Stimulated activated naive B cell treated with anti-CD40 and anti-IgM and Interleukin-4, amounts not matched to agents 10 μg/mL and 1 μg/mL and 100 μg/mL, for 72 hours (primary cell): ENCODE results near the gene CD300H.

Experiments
- ATAC-seq, 2 donors: fragments of 150-1000 bp; cut with Tn5 transposase; replicated peaks; 2 replicates each; pipeline ENCODE4 v1.10.0; 2021; ENCODE audit warnings: moderate library complexity in 1 of 2
- DNase-seq: peaks from one replicate; pipeline ENCODE4 v3.0.0; 2021
- H3K27ac Mint-ChIP-seq: one replicate; pipeline ENCODE4 v1.8.0; 2022; ENCODE audit warnings: mild to moderate bottlenecking, mixed read lengths
- H3K27me3 Mint-ChIP-seq, 2 donors: one replicate each; pipeline ENCODE4 v1.8.0; 2022; ENCODE audit warnings: mixed read lengths in 2 of 2
- H3K36me3 Mint-ChIP-seq, 2 donors: one replicate each; pipeline ENCODE4 v1.8.0; 2022; ENCODE audit warnings: mixed read lengths in 2 of 2, mild to moderate bottlenecking in 1 of 2
- H3K4me1 Mint-ChIP-seq, 2 donors: one replicate each; pipeline ENCODE4 v1.8.0; 2022; ENCODE audit warnings: mixed read lengths in 2 of 2, mild to moderate bottlenecking in 1 of 2
- H3K4me3 Mint-ChIP-seq, 2 donors: one replicate each; pipeline ENCODE4 v1.8.0; 2022; ENCODE audit warnings: mild to moderate bottlenecking in 2 of 2, mixed read lengths in 2 of 2, moderate library complexity in 1 of 2
- H3K9me3 Mint-ChIP-seq, 2 donors: one replicate each; pipeline ENCODE4 v1.8.0; 2022; ENCODE audit warnings: mixed read lengths in 2 of 2, mild to moderate bottlenecking in 1 of 2

CD300H gene

GRCh38 chr17:74567397-74567796 lies at the start of gene CD300H:
Gene CD300H, minus strand, starts transcription at chr17:74567509.
- Mint-ChIP-seq H3K4me1 (peaks cover 19 to 41% of the 10 kb centered on the region in 2 donors), H3K4me3 (no peak within 1 kb of the TSS)

DNA sequence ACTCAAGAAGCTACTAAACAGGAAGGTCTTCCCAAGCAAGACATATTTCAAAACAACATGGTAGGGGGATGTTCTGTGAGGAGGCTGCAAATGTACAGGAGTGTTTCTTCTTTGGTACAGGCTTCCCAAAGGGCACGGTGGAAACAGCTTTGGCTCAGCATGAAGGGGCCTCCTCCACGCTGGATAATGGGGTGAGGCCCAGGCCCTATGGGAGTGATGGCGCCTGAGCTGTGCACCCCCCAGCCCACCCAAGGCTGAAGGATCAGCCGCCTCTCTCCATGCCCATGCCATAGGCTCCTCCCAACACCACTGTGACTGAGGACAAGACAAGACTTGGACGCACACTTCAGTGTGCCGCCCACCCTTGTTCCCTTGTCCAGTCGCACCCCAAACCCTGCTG lies 49.4 kb upstream of the CD300H start:
- no peaks in the 10 kb centered on the region for H3K9me3 Mint-ChIP-seq
- DNase-seq: no peak
- no peak overlapping the region for H3K27ac Mint-ChIP-seq
- peaks cover 12 to 15% of the 10 kb centered on the region in 2 donors for H3K4me1 Mint-ChIP-seq
- H3K36me3 Mint-ChIP-seq: no peaks in the 10 kb centered on the region
- peaks cover 55% of the 10 kb centered on the region in 2 donors for H3K27me3 Mint-ChIP-seq
- no peak overlapping the region for H3K4me3 Mint-ChIP-seq
- no peak for ATAC-seq

More at GRCh38 chr17:74567397-74567796, at the start of gene CD300H:
- Mint-ChIP-seq H3K27ac (no peak within 1 kb of the TSS), H3K27me3 (peaks cover 59 to 65% of the 10 kb centered on the region in 2 donors), H3K36me3 (peaks cover 0 to 3% of the 10 kb centered on the region in 2 donors), H3K9me3 (no peaks in the 10 kb centered on the region)
- no peak for ATAC-seq
- DNase-seq: no peak

- peak overlapping the region; percentile 3 for H3K27ac Mint-ChIP-seq
- H3K4me1 Mint-ChIP-seq: peaks cover 14 to 15% of the 10 kb centered on the region in 2 donors
- H3K27me3 Mint-ChIP-seq: peaks cover 29 to 33% of the 10 kb centered on the region in 2 donors
- ATAC-seq (no peak), DNase-seq (no peak)
- peaks cover 3 to 5% of the 10 kb centered on the region in 2 donors for H3K36me3 Mint-ChIP-seq
- H3K4me3 Mint-ChIP-seq: no peak overlapping the region
- H3K9me3 Mint-ChIP-seq: peaks cover 3 to 5% of the 10 kb centered on the region in 2 donors
These were observed 44.7 kb upstream of the CD300H start for GRCh38 chr17:74612046-74612445.

DNA sequence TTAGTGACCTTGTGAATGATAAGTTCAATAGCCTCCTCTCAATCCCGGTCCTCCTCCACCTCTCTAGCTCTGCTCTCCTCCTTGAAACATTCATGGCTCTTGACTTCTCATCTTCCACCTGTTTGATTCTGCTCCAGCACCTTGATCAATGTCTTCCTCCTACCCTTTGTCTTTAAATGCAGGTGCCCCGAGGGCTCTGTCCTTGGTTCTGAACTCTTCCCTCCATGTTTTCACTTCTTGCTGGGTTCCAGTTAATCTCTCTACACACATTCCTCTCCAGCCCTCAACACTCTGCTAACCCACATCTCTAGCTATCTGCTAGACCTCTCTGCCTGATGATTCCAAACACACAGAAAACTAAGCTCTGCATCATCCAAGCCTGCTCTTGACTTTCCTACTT lies 42.8 kb upstream of the CD300H start:
- ATAC-seq (no peak), DNase-seq (no peak)
- H3K27me3 Mint-ChIP-seq: peaks cover 18 to 21% of the 10 kb centered on the region in 2 donors
- peaks cover 5 to 8% of the 10 kb centered on the region in 2 donors for H3K9me3 Mint-ChIP-seq
- H3K4me1 Mint-ChIP-seq: peaks cover 16 to 18% of the 10 kb centered on the region in 2 donors
- no peak overlapping the region for H3K4me3 Mint-ChIP-seq
- H3K36me3 Mint-ChIP-seq: peaks cover 5 to 8% of the 10 kb centered on the region in 2 donors
- no peak overlapping the region for H3K27ac Mint-ChIP-seq

- H3K4me3 Mint-ChIP-seq: no peak overlapping the region
- H3K9me3 Mint-ChIP-seq: peaks cover 5 to 8% of the 10 kb centered on the region in 2 donors
- no peak overlapping the region for H3K27ac Mint-ChIP-seq
- peaks cover 22 to 34% of the 10 kb centered on the region in 2 donors for H3K4me1 Mint-ChIP-seq
- DNase-seq (no peak), ATAC-seq (no peak)
- H3K36me3 Mint-ChIP-seq: peaks cover 5 to 8% of the 10 kb centered on the region in 2 donors
- H3K27me3 Mint-ChIP-seq: peaks cover 13 to 17% of the 10 kb centered on the region in 2 donors
These were observed 41.2 kb upstream of the CD300H start for GRCh38 chr17:74608511-74608910.

DNA sequence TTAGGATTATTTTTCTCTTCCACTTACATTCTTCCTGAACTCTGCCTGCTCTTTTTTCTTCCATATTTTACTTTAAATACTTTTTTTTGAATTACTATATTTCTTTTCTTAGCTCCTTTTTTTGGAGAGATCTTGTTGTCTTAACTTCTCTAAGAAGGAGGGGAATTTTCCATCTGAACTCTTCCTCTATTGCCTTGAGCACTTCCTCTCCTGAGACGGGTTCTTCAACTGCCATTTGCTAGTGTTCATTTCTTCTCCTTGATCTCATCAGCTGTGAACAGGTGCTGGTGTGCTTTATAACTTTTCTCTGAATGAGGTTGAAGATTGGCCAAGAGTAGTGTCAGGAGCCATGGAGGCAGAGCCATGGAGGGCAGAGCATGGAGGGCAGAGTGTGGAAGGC lies 39.9 kb upstream of the CD300H start:
- Mint-ChIP-seq H3K9me3 (peaks cover 5 to 8% of the 10 kb centered on the region in 2 donors), H3K4me1 (peaks cover 17 to 30% of the 10 kb centered on the region in 2 donors), H3K27me3 (peaks cover 19 to 27% of the 10 kb centered on the region in 2 donors), H3K4me3 (no peak overlapping the region), H3K36me3 (peaks cover 5 to 8% of the 10 kb centered on the region in 2 donors), H3K27ac (no peak overlapping the region)
- DNase-seq: no peak
- ATAC-seq: no peak

DNA sequence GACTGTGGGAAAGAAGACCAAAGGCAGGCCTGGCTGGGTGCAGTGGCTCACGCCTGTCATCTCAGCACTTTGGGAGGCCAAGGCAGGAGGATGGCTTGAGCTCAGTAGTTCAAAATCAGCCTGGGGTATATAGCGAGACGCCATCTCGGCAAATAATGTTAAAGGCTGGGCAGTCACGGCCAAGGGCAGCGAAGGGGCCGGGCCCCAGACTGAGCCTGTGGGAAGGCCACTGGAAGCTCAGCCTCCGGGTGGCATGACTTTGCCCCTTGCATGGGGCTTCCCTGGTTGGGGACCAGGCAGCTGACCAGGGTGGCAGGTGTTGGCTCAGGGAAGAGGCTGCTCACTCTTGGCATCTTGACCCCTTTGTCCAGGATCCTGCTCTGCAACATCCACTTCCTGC lies 38.7 kb upstream of the CD300H start:
- H3K27me3 Mint-ChIP-seq: peaks cover 23 to 29% of the 10 kb centered on the region in 2 donors
- peaks cover 5 to 8% of the 10 kb centered on the region in 2 donors for H3K9me3 Mint-ChIP-seq
- H3K4me3 Mint-ChIP-seq: no peak overlapping the region
- no peak overlapping the region for H3K27ac Mint-ChIP-seq
- peaks cover 19 to 36% of the 10 kb centered on the region in 2 donors for H3K4me1 Mint-ChIP-seq
- no peak for ATAC-seq
- peaks cover 5 to 8% of the 10 kb centered on the region in 2 donors for H3K36me3 Mint-ChIP-seq
- DNase-seq: no peak

GRCh38 chr17:74605361-74605760 lies 38.1 kb upstream of the CD300H start:
- peaks cover 5 to 8% of the 10 kb centered on the region in 2 donors for H3K9me3 Mint-ChIP-seq

GRCh38 chr17:74604761-74605160 lies 37.5 kb upstream of the CD300H start:
- H3K27me3 Mint-ChIP-seq: peaks cover 31 to 38% of the 10 kb centered on the region in 2 donors
- H3K36me3 Mint-ChIP-seq: peaks cover 6 to 8% of the 10 kb centered on the region in 2 donors
- no peak overlapping the region for H3K4me3 Mint-ChIP-seq
- peaks cover 5 to 8% of the 10 kb centered on the region in 2 donors for H3K9me3 Mint-ChIP-seq
- no peak overlapping the region for H3K27ac Mint-ChIP-seq
- no peak for DNase-seq
- peaks cover 24 to 45% of the 10 kb centered on the region in 2 donors for H3K4me1 Mint-ChIP-seq
- no peak for ATAC-seq

More at GRCh38 chr17:74605361-74605760, 38.1 kb upstream of the CD300H start:
- DNase-seq (no peak), ATAC-seq (no peak)
- Mint-ChIP-seq H3K27me3 (peaks cover 28 to 35% of the 10 kb centered on the region in 2 donors), H3K36me3 (peaks cover 6 to 8% of the 10 kb centered on the region in 2 donors), H3K4me1 (peaks cover 21 to 41% of the 10 kb centered on the region in 2 donors), H3K4me3 (no peak overlapping the region), H3K27ac (peak overlapping the region; percentile 53)

GRCh38 chr17:74604200-74604599 lies 36.9 kb upstream of the CD300H start:
- Mint-ChIP-seq H3K4me3 (no peak overlapping the region), H3K9me3 (peaks cover 5 to 8% of the 10 kb centered on the region in 2 donors), H3K4me1 (peaks cover 28 to 50% of the 10 kb centered on the region in 2 donors), H3K36me3 (peaks cover 6 to 8% of the 10 kb centered on the region in 2 donors), H3K27ac (no peak overlapping the region), H3K27me3 (peaks cover 36 to 43% of the 10 kb centered on the region in 2 donors)
- DNase-seq: peak; percentile 17
- peak; percentile 77 to 80 for ATAC-seq

DNA sequence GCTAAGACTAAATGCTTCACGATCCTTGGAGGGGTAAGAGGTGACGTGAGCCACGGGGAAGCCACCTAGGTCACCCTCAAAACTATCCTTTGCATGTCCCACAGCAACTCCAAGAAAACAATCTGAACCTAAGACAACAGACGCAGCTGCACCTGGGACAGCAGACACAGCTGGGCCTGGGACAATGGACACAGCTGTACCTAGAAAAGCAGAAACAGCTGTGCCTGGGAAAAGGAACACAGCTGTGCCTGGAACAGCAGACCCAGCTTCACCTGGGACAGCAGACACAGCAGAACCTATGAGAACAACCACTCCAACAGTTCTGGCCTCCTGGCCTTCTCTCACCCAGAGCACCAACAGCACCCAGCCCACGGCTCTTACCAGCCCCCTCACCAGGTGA lies 36.4 kb upstream of the CD300H start:
- Mint-ChIP-seq H3K4me3 (no peak overlapping the region), H3K27ac (no peak overlapping the region), H3K9me3 (peaks cover 5 to 8% of the 10 kb centered on the region in 2 donors), H3K4me1 (peaks cover 31 to 55% of the 10 kb centered on the region in 2 donors), H3K36me3 (peaks cover 6 to 8% of the 10 kb centered on the region in 2 donors), H3K27me3 (peaks cover 38 to 43% of the 10 kb centered on the region in 2 donors)
- no peak for ATAC-seq
- DNase-seq: no peak

- Mint-ChIP-seq H3K27me3 (peaks cover 43% of the 10 kb centered on the region in 2 donors), H3K9me3 (peaks cover 5 to 8% of the 10 kb centered on the region in 2 donors), H3K4me3 (no peak overlapping the region), H3K4me1 (peaks cover 36 to 60% of the 10 kb centered on the region in 2 donors), H3K27ac (no peak overlapping the region), H3K36me3 (peaks cover 6 to 8% of the 10 kb centered on the region in 2 donors)
- ATAC-seq (peak in 1 of 2 donors; percentile 13), DNase-seq (no peak)
These were observed 35.8 kb upstream of the CD300H start for GRCh38 chr17:74603037-74603635.

- ATAC-seq (peak; percentile 25 to 56), DNase-seq (no peak)
- Mint-ChIP-seq H3K4me1 (peaks cover 33 to 60% of the 10 kb centered on the region in 2 donors), H3K4me3 (no peak overlapping the region), H3K9me3 (peaks cover 2 to 3% of the 10 kb centered on the region in 2 donors), H3K27ac (no peak overlapping the region), H3K27me3 (peaks cover 37 to 38% of the 10 kb centered on the region in 2 donors), H3K36me3 (peaks cover 3% of the 10 kb centered on the region in 2 donors)
These were observed 34.7 kb upstream of the CD300H start for GRCh38 chr17:74601944-74602572.

GRCh38 chr17:74599448-74599939 lies 32.2 kb upstream of the CD300H start:
- Mint-ChIP-seq H3K27ac (no peak overlapping the region), H3K27me3 (peaks cover 26 to 38% of the 10 kb centered on the region in 2 donors), H3K4me3 (no peak overlapping the region), H3K4me1 (peaks cover 27 to 51% of the 10 kb centered on the region in 2 donors), H3K9me3 (peaks cover 2 to 3% of the 10 kb centered on the region in 2 donors), H3K36me3 (peaks cover 0 to 1% of the 10 kb centered on the region in 2 donors)
- ATAC-seq (peak in 1 of 2 donors; percentile 27), DNase-seq (no peak)
